Neural progenitor cell (in vitro differentiated cells): Measurements from ENCODE around the gene TMEM179B. TPM values are rescaled to one million over a fixed set of nuclear protein-coding genes. Genes with fewer than 3 reads are reported as not detected.

Experiments used
- DNase-seq: peaks from one replicate; pipeline ENCODE4 v3.0.0-alpha.2; 2016; ENCODE audit warnings: low spot score
- H2AFZ ChIP-seq: fragments of 200-600 bp; sonication (generic); replicated peaks from 2 replicates; pipeline ENCODE4 v1.6.1; 2016; ENCODE audit warnings: antibody characterized with exemption
- H3F3A ChIP-seq: fragments of 200-600 bp; sonication (generic); 2 replicates; pipeline ENCODE4 v1.6.1; 2016; ENCODE audit warnings: antibody characterized with exemption, low read depth
- H3K27ac ChIP-seq: fragments of 200-600 bp; sonication (generic); 2 replicates; pipeline ENCODE4 v1.5.1; 2016; ENCODE audit warnings: mild to moderate bottlenecking
- H3K27me3 ChIP-seq: fragments of 200-600 bp; sonication (generic); 2 replicates; pipeline ENCODE4 v1.6.1; 2016; ENCODE audit warnings: mild to moderate bottlenecking, moderate library complexity
- H3K36me3 ChIP-seq: fragments of 200-600 bp; sonication (generic); 2 replicates; pipeline ENCODE4 v1.5.1; 2016
- H3K4me1 ChIP-seq: fragments of 200-600 bp; sonication (generic); 2 replicates; pipeline ENCODE4 v1.6.1; 2016; ENCODE audit warnings: mixed run types
- H3K4me2 ChIP-seq: fragments of 200-600 bp; sonication (generic); 2 replicates; pipeline ENCODE4 v1.6.1; 2016
- H3K4me3 ChIP-seq: fragments of 200-600 bp; sonication (generic); 2 replicates; pipeline ENCODE4 v1.5.1; 2016
- H3K79me2 ChIP-seq: fragments of 200-600 bp; sonication (generic); 2 replicates; pipeline ENCODE4 v1.6.1; 2016; ENCODE audit warnings: low read depth
- H3K9ac ChIP-seq: fragments of 200-600 bp; sonication (generic); 2 replicates; pipeline ENCODE4 v1.6.1; 2016
- H3K9me3 ChIP-seq: fragments of 200-600 bp; sonication (generic); 2 replicates; pipeline ENCODE4 v1.5.1; 2016; ENCODE audit warnings: low read depth
- H4K20me1 ChIP-seq: fragments of 200-600 bp; sonication (generic); 2 replicates; pipeline ENCODE4 v1.6.1; 2016; ENCODE audit warnings: low read depth
- H3K27ac Mint-ChIP-seq: 3 replicates; pipeline ENCODE4 v1.8.0; 2021; ENCODE audit warnings: mixed read lengths
- H3K27me3 Mint-ChIP-seq: 2 replicates; pipeline ENCODE4 v1.8.0; 2022; ENCODE audit warnings: low read depth, mild to moderate bottlenecking, inconsistent platforms, moderate library complexity, mixed read lengths; ENCODE audit not compliant: insufficient read depth
- H3K36me3 Mint-ChIP-seq: 3 replicates; pipeline ENCODE4 v1.8.0; 2021; ENCODE audit warnings: mixed read lengths
- H3K4me1 Mint-ChIP-seq: 3 replicates; pipeline ENCODE4 v1.8.0; 2021; ENCODE audit warnings: mixed read lengths
- H3K4me3 Mint-ChIP-seq: 3 replicates; pipeline ENCODE4 v1.8.0; 2021; ENCODE audit warnings: mild to moderate bottlenecking, moderate library complexity, mixed read lengths
- H3K9me3 Mint-ChIP-seq: 3 replicates; pipeline ENCODE4 v1.8.0; 2020; ENCODE audit warnings: mixed read lengths
- CTCF ChIP-seq: fragments of 200-600 bp; sonication (generic); IDR thresholded peaks from 2 replicates; pipeline ENCODE4 v1.5.1; 2017; ENCODE audit warnings: antibody characterized with exemption, mild to moderate bottlenecking
- EZH2 ChIP-seq: fragments of 200-600 bp; sonication (generic); IDR thresholded peaks from 2 replicates; pipeline ENCODE4 v1.6.1; 2017; ENCODE audit warnings: antibody characterized with exemption, mild to moderate bottlenecking, moderate library complexity
- EZH2phosphoT487 ChIP-seq: fragments of 200-600 bp; sonication (generic); IDR thresholded peaks from 2 replicates; pipeline ENCODE4 v1.6.1; 2017; ENCODE audit warnings: antibody characterized with exemption
- total RNA-seq: library from RNA; depleted of rRNA; stranded (reverse); fragments of >200 nt; gene quantifications from 2 replicates; pipeline ENCODE4 v1.2.3, GENCODE V29; 2015; ENCODE audit warnings: low replicate concordance

TMEM179B gene
- total RNA-seq, 1 donor from 2014 or later: 24.5 TPM

GRCh38 chr11:62830904-62831519, 43.8 kb downstream of the TMEM179B start:
- Histone ChIP-seq H3K4me2 (peak overlapping the region; percentile 89), H2AFZ (peak overlapping the region; percentile 63), H3K27ac (peak overlapping the region; percentile 78), H3K79me2 (peaks cover 35% of the 10 kb centered on the region), H3K9ac (peak overlapping the region; percentile 75), H3K4me1 (peaks cover 12% of the 10 kb centered on the region), H3K9me3 (no peaks in the 10 kb centered on the region), H3K4me3 (peak overlapping the region; percentile 91), H3F3A (peaks cover 25% of the 10 kb centered on the region), H4K20me1 (peaks cover 16% of the 10 kb centered on the region), H3K27me3 (no peaks in the 10 kb centered on the region), H3K36me3 (no peaks in the 10 kb centered on the region)
- Mint-ChIP-seq H3K36me3 (peaks cover 15% of the 10 kb centered on the region), H3K9me3 (no peaks in the 10 kb centered on the region), H3K27ac (peak overlapping the region; percentile 99), H3K4me1 (peaks cover 16% of the 10 kb centered on the region), H3K27me3 (peaks cover 11% of the 10 kb centered on the region), H3K4me3 (peak overlapping the region; percentile 97)
- DNase-seq: peak; percentile 81
- no peak for TF ChIP-seq CTCF
- no peak for TF ChIP-seq EZH2
- TF ChIP-seq EZH2phosphoT487: no peak

DNA sequence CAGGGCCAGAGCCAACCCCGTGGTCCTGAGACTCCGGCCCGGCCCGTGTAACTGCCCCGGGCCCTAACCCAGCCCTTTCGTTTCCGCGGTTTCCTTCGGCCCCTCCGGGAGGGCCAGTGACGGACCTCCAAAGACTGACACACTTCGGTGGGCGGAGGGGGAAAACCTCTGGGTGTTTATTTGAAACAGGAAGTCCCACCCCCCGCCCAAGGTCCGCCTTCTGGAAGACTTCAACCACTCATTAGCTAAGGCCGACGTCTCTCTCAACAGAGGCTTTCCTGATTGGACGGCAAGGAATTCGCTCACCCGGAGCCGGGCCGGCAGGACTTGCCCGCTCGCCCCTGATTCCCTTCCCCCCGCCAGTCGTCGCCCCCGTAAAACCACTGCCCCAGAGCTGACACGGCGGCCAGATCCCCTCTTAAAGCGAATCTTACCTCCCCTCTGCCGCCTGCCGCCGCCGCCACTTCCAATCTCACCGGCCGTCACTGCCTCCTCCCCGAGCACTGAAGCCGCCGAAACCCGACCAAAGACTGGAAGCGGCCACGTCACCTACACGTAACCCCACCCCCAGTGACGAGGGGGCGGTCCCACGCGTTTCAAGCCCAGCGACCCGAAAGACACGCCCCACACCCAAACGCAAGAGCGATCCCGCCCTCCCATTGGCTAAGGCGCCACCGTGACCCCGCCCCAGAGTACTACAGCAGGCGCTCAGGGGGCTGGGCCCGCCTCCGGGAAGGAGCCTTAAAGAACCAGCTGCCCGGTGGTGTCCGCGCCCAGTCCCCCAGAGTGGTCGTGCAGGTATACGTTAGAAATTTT, 44.5 kb downstream of the TMEM179B start, which contains the start of gene STX5:
Gene STX5, minus strand, starts transcription at position 532 of the 816 bp plus-strand sequence. CDS start 808 bp downstream, outside the sequence.
- H4K20me1 ChIP-seq: peaks cover 16% of the 10 kb centered on the region
- H3K36me3 ChIP-seq: no peaks in the 10 kb centered on the region
- peak; percentile 99 for DNase-seq
- H3K4me2 ChIP-seq: peak within 1 kb of the TSS; percentile 89
- H3K4me1 ChIP-seq: peaks cover 12% of the 10 kb centered on the region
- H3K27me3 ChIP-seq: no peaks in the 10 kb centered on the region
- H3K9me3 ChIP-seq: no peaks in the 10 kb centered on the region
- H2AFZ ChIP-seq: peak within 1 kb of the TSS; percentile 77
- peaks cover 43% of the 10 kb centered on the region for H3K79me2 ChIP-seq
- peak within 1 kb of the TSS; percentile 99 for H3K27ac Mint-ChIP-seq
- H3K4me3 ChIP-seq: peak within 1 kb of the TSS; percentile 91
- H3K9ac ChIP-seq: peak within 1 kb of the TSS; percentile 75
- H3K27ac ChIP-seq: peak within 1 kb of the TSS; percentile 79
- H3K27me3 Mint-ChIP-seq: peaks cover 11% of the 10 kb centered on the region
- no peaks in the 10 kb centered on the region for H3K9me3 Mint-ChIP-seq
- peaks cover 25% of the 10 kb centered on the region for H3F3A ChIP-seq
- peak within 1 kb of the TSS; percentile 97 for H3K4me3 Mint-ChIP-seq
- H3K4me1 Mint-ChIP-seq: peaks cover 16% of the 10 kb centered on the region
- peaks cover 15% of the 10 kb centered on the region for H3K36me3 Mint-ChIP-seq
- TF ChIP-seq CTCF (no peak), EZH2phosphoT487 (no peak), EZH2 (no peak)

DNA sequence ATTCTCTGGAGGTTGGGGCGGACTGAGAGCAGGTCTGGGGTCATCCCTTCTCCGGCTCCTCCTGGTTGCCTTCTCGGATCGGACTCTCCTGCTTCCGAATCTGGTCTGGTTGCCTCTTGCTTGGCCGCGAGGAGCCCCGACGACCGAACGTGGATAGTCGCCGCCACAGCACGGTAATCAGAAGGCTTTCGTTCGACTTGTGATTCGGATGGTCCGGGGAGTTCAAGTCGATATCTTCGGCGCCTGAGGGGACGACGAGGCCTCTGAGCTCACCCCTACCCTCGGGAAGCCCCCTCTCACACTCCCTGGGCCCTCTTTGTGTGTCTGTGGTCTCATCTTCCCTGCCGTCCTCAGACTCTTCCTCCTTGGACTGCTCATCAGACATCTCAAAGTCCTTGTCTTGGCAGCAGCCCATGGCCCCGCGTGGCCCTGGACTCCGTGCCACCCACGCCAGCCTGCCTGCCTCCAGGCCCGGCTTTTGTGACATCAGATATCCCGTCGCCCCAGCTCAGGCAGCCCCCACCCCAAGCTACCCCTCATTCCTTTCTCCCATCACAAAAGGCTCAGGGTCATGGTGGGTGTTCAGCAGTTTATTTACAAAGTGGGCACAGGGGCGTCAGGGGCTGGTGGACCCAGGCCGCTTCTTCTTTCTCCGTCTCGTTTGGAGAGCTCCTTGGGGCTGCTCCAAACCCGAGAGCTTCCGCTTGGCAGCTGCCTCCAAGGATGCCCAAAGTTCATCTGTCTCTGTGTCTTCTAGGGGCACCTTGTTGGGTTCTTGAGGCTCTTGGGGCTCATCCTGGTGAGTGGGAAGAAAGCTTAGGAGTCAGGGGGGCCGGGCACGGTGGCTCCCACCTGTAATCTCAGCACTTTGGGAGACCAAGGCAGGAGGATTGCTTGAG, 45.4 kb downstream of the TMEM179B start, which contains the start of gene TEX54:
Gene TEX54, minus strand, starts transcription at position 506 of the 899 bp plus-strand sequence.
- Histone ChIP-seq H4K20me1 (peaks cover 16% of the 10 kb centered on the region), H3K79me2 (peaks cover 51% of the 10 kb centered on the region), H3K4me1 (peaks cover 12% of the 10 kb centered on the region), H3F3A (peaks cover 25% of the 10 kb centered on the region), H3K27me3 (no peaks in the 10 kb centered on the region), H3K9me3 (no peaks in the 10 kb centered on the region), H3K9ac (peak within 1 kb of the TSS; percentile 65), H3K4me2 (peak within 1 kb of the TSS; percentile 87), H3K36me3 (no peaks in the 10 kb centered on the region), H3K4me3 (peak within 1 kb of the TSS; percentile 91), H2AFZ (peak within 1 kb of the TSS; percentile 77), H3K27ac (peak within 1 kb of the TSS; percentile 79)
- Mint-ChIP-seq H3K4me1 (peaks cover 19% of the 10 kb centered on the region), H3K9me3 (no peaks in the 10 kb centered on the region), H3K27ac (peak within 1 kb of the TSS; percentile 99), H3K27me3 (peaks cover 9% of the 10 kb centered on the region), H3K4me3 (peak within 1 kb of the TSS; percentile 97), H3K36me3 (peaks cover 12% of the 10 kb centered on the region)
- no peak for DNase-seq
- no peak for TF ChIP-seq EZH2
- TF ChIP-seq CTCF: no peak
- no peak for TF ChIP-seq EZH2phosphoT487
